SK-N-SH (cell line): ENCODE measurements around the gene NCF4. TPM values are rescaled to one million over a fixed set of nuclear protein-coding genes. Genes with fewer than 3 reads are reported as not detected.

Source experiments
- CTCF ChIA-PET: fragments of 300-600, 350-600 bp; formaldehyde crosslinking; extraction: SDS; loops from one replicate; lab custom pipeline; 2021; lab: Yijun Ruan, JAX
- POLR2A ChIA-PET: fragments of 350-600 bp; sonication (Branson Sonifier 250); formaldehyde crosslinking; extraction: SDS; loops from one replicate; lab custom pipeline; 2020; ENCODE audit warnings: antibody characterized with exemption, inconsistent platforms; lab: Yijun Ruan, JAX
- DNase-seq: peaks from one replicate; pipeline ENCODE4 v3.0.0; 2012
- H2AFZ ChIP-seq: fragments of 200-600 bp; sonication (generic); 2 replicates; pipeline ENCODE4 v1.8.1; 2016; ENCODE audit warnings: antibody characterized with exemption, mild to moderate bottlenecking, low read depth
- H3F3A ChIP-seq: fragments of 200-600 bp; sonication (generic); replicated peaks from 2 replicates; pipeline ENCODE3; 2016; ENCODE audit warnings: antibody characterized with exemption, mild to moderate bottlenecking; ENCODE audit not compliant: insufficient read depth
- H3K27ac ChIP-seq, 2 experiments: fragments of 200-500 bp in 1 of 2; fragments of 200-600 bp in 1 of 2; sonication (Bioruptor generic) in 1 of 2; sonication (generic), shearing (Covaris generic) in 1 of 2; 2 replicates each; pipeline versions ENCODE4 v1.5.1 to v1.6.1; 2014 to 2016; ENCODE audit warnings: low read depth in 2 of 2, inconsistent platforms in 1 of 2, low read length in 1 of 2, mild to moderate bottlenecking in 1 of 2, mixed read lengths in 1 of 2
- H3K27me3 ChIP-seq: fragments of 200-600 bp; sonication (generic), shearing (Covaris generic); 2 replicates; pipeline ENCODE4 v1.6.1; 2016; ENCODE audit warnings: mixed run types; ENCODE audit not compliant: insufficient read depth
- H3K36me3 ChIP-seq, 2 experiments: fragments of 200-500 bp in 1 of 2; fragments of 200-600 bp in 1 of 2; sonication (Bioruptor generic) in 1 of 2; sonication (generic) in 1 of 2; replicated peaks in 1 of 2; 2 replicates each; pipeline versions ENCODE3 to v1.5.1; 2014 to 2016; ENCODE audit warnings: low read length in 1 of 2, mild to moderate bottlenecking in 1 of 2; ENCODE audit not compliant: insufficient read depth in 2 of 2, control insufficient read depth in 1 of 2
- H3K4me1 ChIP-seq, 2 experiments: fragments of 200-500 bp in 1 of 2; fragments of 200-600 bp in 1 of 2; sonication (Bioruptor generic) in 1 of 2; sonication (generic), shearing (Covaris generic) in 1 of 2; 2 replicates each; pipeline versions ENCODE4 v1.5.1 to v1.6.1; 2014 to 2016; ENCODE audit warnings: low read depth in 1 of 2, low read length in 1 of 2, mixed run types in 1 of 2; ENCODE audit not compliant: insufficient read depth in 2 of 2, control insufficient read depth in 1 of 2
- H3K4me2 ChIP-seq: fragments of 200-600 bp; sonication (generic), shearing (Covaris generic); 2 replicates; pipeline ENCODE4 v1.6.1; 2017; ENCODE audit warnings: mixed run types
- H3K4me3 ChIP-seq, 2 experiments: fragments of 200-500 bp in 1 of 2; fragments of 200-600 bp in 1 of 2; sonication (Bioruptor generic) in 1 of 2; sonication (generic), shearing (Covaris generic) in 1 of 2; 2 replicates each; pipeline versions ENCODE4 v1.5.1 to v1.8.1; 2014 to 2016; ENCODE audit warnings: low read depth in 2 of 2, inconsistent platforms in 1 of 2, low read length in 1 of 2, mild to moderate bottlenecking in 1 of 2, mixed read lengths in 1 of 2, moderate library complexity in 1 of 2
- H3K79me2 ChIP-seq: fragments of 200-600 bp; sonication (generic); 2 replicates; pipeline ENCODE4 v1.8.1; 2017; ENCODE audit warnings: mild to moderate bottlenecking; ENCODE audit not compliant: insufficient read depth
- H3K9ac ChIP-seq: fragments of 200-600 bp; sonication (generic); 2 replicates; pipeline ENCODE4 v1.6.1; 2017; ENCODE audit warnings: mixed run types
- H3K9me2 ChIP-seq: fragments of 200-600 bp; sonication (generic); 2 replicates; pipeline ENCODE4 v1.6.1; 2017; ENCODE audit warnings: mixed run types
- H3K9me3 ChIP-seq: fragments of 200-600 bp; sonication (generic); 2 replicates; pipeline ENCODE4 v1.6.1; 2017; ENCODE audit warnings: mixed run types, mild to moderate bottlenecking, moderate library complexity
- H4K20me1 ChIP-seq: fragments of 200-600 bp; sonication (generic); 2 replicates; pipeline ENCODE4 v1.6.1; 2017; ENCODE audit warnings: mild to moderate bottlenecking, mixed run types; ENCODE audit not compliant: insufficient read depth
- ELF1 ChIP-seq: IDR thresholded peaks from 2 replicates; pipeline ENCODE4 v1.4.0; 2012
- EZH2phosphoT487 ChIP-seq: fragments of 200-600 bp; sonication (generic); IDR thresholded peaks from 2 replicates; pipeline ENCODE4 v1.6.1; 2017; ENCODE audit warnings: low read depth, mixed run types, mild to moderate bottlenecking, antibody characterized with exemption, moderate library complexity, borderline replicate concordance
- FOSL2 ChIP-seq: IDR thresholded peaks from 2 replicates; pipeline ENCODE4 v1.4.0; 2012; ENCODE audit warnings: low read depth, mild to moderate bottlenecking, moderate library complexity, borderline replicate concordance
- FOXJ3 ChIP-seq: sonication (generic); formaldehyde crosslinking; IDR thresholded peaks from 2 replicates; pipeline ENCODE4 v1.5.1; 2020; ENCODE audit warnings: mild to moderate bottlenecking, missing genetic modification reagents
- GATA2 ChIP-seq: sonication (generic); formaldehyde crosslinking; IDR thresholded peaks from 2 replicates; pipeline ENCODE4 v1.5.0; 2020; ENCODE audit warnings: mild to moderate bottlenecking, missing genetic modification reagents
- MXI1 ChIP-seq: IDR thresholded peaks from 2 replicates; pipeline ENCODE4 v1.6.1; 2012; ENCODE audit warnings: mild to moderate bottlenecking, low read depth, low read length, improper control_type of control experiment
- RCOR1 ChIP-seq: fragments of 150-350 bp; IDR thresholded peaks from 2 replicates; pipeline ENCODE4 v1.6.1; 2017; ENCODE audit warnings: antibody characterized with exemption, low read length
- RFX5 ChIP-seq: IDR thresholded peaks from 2 replicates; pipeline ENCODE4 v1.6.1; 2012; ENCODE audit warnings: mild to moderate bottlenecking, improper control_type of control experiment, low read length
- TAF1 ChIP-seq: IDR thresholded peaks from 2 replicates; pipeline ENCODE4 v1.6.1; 2012; ENCODE audit warnings: low read depth, mild to moderate bottlenecking, low read length, moderate library complexity, borderline replicate concordance
- TCF12 ChIP-seq: IDR thresholded peaks from 2 replicates; pipeline ENCODE4 v1.4.0; 2012
- TEAD4 ChIP-seq: IDR thresholded peaks from 2 replicates; pipeline ENCODE4 v1.4.0; 2012; ENCODE audit warnings: mild to moderate bottlenecking, borderline replicate concordance; ENCODE audit not compliant: insufficient read depth
- YY1 ChIP-seq: IDR thresholded peaks from 2 replicates; pipeline ENCODE4 v1.4.0; 2012; ENCODE audit warnings: low read depth, mild to moderate bottlenecking
- WGBS: methylation state at CpG from one replicate; pipeline ENCODE4 v1.1.6; 2017; ENCODE audit warnings: low lambda C conversion rate; 5-methylcytosine and 5-hydroxymethylcytosine counted together
- polyA plus RNA-seq, 3 experiments: library from polyadenylated mRNA; depleted of rRNA; stranded (reverse); fragments of >200 nt; gene quantifications; 2 replicates each; pipeline ENCODE4 v1.2.3, GENCODE V29; 2012
- TF ChIP-seq, protein P1 (sequence below): IDR thresholded peaks from 2 replicates; pipeline ENCODE4 v1.4.0; 2012; ENCODE audit warnings: low read depth, borderline replicate concordance
- TF ChIP-seq, protein P2 (sequence below): fragments of 200-600 bp; sonication (generic); IDR thresholded peaks from 2 replicates; pipeline ENCODE4 v1.6.1; 2017; ENCODE audit warnings: antibody characterized with exemption, mild to moderate bottlenecking, moderate library complexity
- TF ChIP-seq, protein P3 (sequence below): fragments of 150-350 bp; IDR thresholded peaks from 2 replicates; pipeline ENCODE4 v1.6.1; 2016; ENCODE audit warnings: mild to moderate bottlenecking, low read depth, low read length
- TF ChIP-seq, protein P4 (sequence below): IDR thresholded peaks from 2 replicates; pipeline ENCODE4 v1.4.0; 2012; ENCODE audit warnings: low read depth, borderline replicate concordance
- TF ChIP-seq, protein P5 (sequence below): IDR thresholded peaks from 2 replicates; pipeline ENCODE4; 2012

NCF4 gene
- polyA plus RNA-seq, 1 of the 3 experiments (the other 2 are of a cell fraction), result not detected

DNA sequence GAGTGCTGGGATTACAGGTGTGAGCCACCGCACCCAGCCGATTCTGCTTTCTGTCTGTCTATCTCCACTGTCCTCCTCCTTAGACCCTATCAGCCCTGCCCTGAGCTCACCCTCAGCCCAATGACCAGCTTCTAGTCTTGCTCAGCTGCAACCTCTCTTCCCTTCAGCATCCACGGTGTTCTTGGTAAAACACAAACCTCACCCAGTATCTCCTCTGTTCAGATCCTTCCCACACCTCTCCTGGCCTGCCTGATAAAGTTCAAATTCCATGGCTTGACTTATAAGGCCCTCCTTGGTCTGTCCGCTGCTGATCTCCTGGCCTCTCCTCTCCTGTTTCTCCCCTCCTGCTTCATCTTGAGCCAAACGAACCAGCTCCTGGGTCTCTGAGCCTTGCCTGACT is 14.5 kb upstream of the NCF4 start:
- CTCF ChIA-PET, result interaction anchor here (1.0 to 5.3 kb wide), 5 partner anchors 12 to 299 kb away, joined by 3 to 85 read pairs (median 3); no protein-coding TSS in a partner anchor
- no peaks in the 10 kb centered on the region for H3K9me2 ChIP-seq
- TF ChIP-seq GATA2 (CRISPR knock-in tag) (no peak), YY1 (no peak), FOXJ3 (no peak), TCF12 (no peak), RFX5 (no peak), ELF1 (no peak), TAF1 (no peak), MXI1 (no peak), RCOR1 (no peak), EZH2phosphoT487 (no peak), FOSL2 (no peak), TEAD4 (no peak)
- TF ChIP-seq, protein P1, sequence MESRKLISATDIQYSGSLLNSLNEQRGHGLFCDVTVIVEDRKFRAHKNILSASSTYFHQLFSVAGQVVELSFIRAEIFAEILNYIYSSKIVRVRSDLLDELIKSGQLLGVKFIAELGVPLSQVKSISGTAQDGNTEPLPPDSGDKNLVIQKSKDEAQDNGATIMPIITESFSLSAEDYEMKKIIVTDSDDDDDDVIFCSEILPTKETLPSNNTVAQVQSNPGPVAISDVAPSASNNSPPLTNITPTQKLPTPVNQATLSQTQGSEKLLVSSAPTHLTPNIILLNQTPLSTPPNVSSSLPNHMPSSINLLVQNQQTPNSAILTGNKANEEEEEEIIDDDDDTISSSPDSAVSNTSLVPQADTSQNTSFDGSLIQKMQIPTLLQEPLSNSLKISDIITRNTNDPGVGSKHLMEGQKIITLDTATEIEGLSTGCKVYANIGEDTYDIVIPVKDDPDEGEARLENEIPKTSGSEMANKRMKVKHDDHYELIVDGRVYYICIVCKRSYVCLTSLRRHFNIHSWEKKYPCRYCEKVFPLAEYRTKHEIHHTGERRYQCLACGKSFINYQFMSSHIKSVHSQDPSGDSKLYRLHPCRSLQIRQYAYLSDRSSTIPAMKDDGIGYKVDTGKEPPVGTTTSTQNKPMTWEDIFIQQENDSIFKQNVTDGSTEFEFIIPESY, result no peak
- TF ChIP-seq, protein P2, sequence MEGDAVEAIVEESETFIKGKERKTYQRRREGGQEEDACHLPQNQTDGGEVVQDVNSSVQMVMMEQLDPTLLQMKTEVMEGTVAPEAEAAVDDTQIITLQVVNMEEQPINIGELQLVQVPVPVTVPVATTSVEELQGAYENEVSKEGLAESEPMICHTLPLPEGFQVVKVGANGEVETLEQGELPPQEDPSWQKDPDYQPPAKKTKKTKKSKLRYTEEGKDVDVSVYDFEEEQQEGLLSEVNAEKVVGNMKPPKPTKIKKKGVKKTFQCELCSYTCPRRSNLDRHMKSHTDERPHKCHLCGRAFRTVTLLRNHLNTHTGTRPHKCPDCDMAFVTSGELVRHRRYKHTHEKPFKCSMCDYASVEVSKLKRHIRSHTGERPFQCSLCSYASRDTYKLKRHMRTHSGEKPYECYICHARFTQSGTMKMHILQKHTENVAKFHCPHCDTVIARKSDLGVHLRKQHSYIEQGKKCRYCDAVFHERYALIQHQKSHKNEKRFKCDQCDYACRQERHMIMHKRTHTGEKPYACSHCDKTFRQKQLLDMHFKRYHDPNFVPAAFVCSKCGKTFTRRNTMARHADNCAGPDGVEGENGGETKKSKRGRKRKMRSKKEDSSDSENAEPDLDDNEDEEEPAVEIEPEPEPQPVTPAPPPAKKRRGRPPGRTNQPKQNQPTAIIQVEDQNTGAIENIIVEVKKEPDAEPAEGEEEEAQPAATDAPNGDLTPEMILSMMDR, result no peak
- TF ChIP-seq, protein P3, sequence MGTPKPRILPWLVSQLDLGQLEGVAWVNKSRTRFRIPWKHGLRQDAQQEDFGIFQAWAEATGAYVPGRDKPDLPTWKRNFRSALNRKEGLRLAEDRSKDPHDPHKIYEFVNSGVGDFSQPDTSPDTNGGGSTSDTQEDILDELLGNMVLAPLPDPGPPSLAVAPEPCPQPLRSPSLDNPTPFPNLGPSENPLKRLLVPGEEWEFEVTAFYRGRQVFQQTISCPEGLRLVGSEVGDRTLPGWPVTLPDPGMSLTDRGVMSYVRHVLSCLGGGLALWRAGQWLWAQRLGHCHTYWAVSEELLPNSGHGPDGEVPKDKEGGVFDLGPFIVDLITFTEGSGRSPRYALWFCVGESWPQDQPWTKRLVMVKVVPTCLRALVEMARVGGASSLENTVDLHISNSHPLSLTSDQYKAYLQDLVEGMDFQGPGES, result no peak
- TF ChIP-seq, protein P4, sequence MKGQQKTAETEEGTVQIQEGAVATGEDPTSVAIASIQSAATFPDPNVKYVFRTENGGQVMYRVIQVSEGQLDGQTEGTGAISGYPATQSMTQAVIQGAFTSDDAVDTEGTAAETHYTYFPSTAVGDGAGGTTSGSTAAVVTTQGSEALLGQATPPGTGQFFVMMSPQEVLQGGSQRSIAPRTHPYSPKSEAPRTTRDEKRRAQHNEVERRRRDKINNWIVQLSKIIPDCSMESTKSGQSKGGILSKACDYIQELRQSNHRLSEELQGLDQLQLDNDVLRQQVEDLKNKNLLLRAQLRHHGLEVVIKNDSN, result no peak
- TF ChIP-seq, protein P5, sequence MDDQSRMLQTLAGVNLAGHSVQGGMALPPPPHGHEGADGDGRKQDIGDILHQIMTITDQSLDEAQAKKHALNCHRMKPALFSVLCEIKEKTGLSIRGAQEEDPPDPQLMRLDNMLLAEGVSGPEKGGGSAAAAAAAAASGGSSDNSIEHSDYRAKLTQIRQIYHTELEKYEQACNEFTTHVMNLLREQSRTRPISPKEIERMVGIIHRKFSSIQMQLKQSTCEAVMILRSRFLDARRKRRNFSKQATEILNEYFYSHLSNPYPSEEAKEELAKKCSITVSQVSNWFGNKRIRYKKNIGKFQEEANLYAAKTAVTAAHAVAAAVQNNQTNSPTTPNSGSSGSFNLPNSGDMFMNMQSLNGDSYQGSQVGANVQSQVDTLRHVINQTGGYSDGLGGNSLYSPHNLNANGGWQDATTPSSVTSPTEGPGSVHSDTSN, result no peak
- TF ChIP-seq, all 33 proteins: peak for 0
- peaks cover 0 to 7% of the 10 kb centered on the region in 2 experiments; a peak in 1 of 4 replicates for H3K4me1 ChIP-seq
- no peaks in the 10 kb centered on the region for H3K9me3 ChIP-seq
- peaks cover 40% of the 10 kb centered on the region for H3K27me3 ChIP-seq
- no peak for DNase-seq
- no peak overlapping the region for H3K4me2 ChIP-seq
- 53% methylated on average over 5 of the region's 5 CpGs for WGBS
- no peak overlapping the region for H3K27ac ChIP-seq
- H3K9ac ChIP-seq, result no peak overlapping the region
- H4K20me1 ChIP-seq, result no peaks in the 10 kb centered on the region
- no peak overlapping the region for H3K4me3 ChIP-seq
- H3K79me2 ChIP-seq, result no peaks in the 10 kb centered on the region
- no peaks in the 10 kb centered on the region for H3K36me3 ChIP-seq
- POLR2A ChIA-PET, result no interaction called here
- H2AFZ ChIP-seq, result no peak overlapping the region
- H3F3A ChIP-seq, result no peaks in the 10 kb centered on the region
